Chondrocyte (in vitro differentiated cells): ENCODE results near the gene SLC9C2. TPM values are rescaled to one million over a fixed set of nuclear protein-coding genes. Genes with fewer than 3 reads are reported as not detected.

Source experiments
- DNase-seq: peaks from one replicate; pipeline ENCODE4 v3.0.0; 2021; ENCODE audit warnings: mixed read lengths, low spot score
- H3K27ac Mint-ChIP-seq: one replicate; pipeline ENCODE4 v1.8.0; 2021; ENCODE audit warnings: mild to moderate bottlenecking, moderate library complexity, mixed read lengths; ENCODE audit not compliant: unreplicated experiment
- H3K27me3 Mint-ChIP-seq: 2 replicates; pipeline ENCODE4 v1.8.0; 2021; ENCODE audit warnings: low read depth, mixed read lengths
- H3K36me3 Mint-ChIP-seq: 2 replicates; pipeline ENCODE4 v1.8.0; 2021; ENCODE audit warnings: low read depth, mixed read lengths
- H3K4me1 Mint-ChIP-seq: 2 replicates; pipeline ENCODE4 v1.8.0; 2021; ENCODE audit warnings: low read depth, mild to moderate bottlenecking, mixed read lengths
- H3K4me3 Mint-ChIP-seq: one replicate; pipeline ENCODE4 v1.8.0; 2021; ENCODE audit warnings: mild to moderate bottlenecking, moderate library complexity, mixed read lengths; ENCODE audit not compliant: unreplicated experiment
- H3K9me3 Mint-ChIP-seq: 2 replicates; pipeline ENCODE4 v1.8.0; 2021; ENCODE audit warnings: low read depth, mixed read lengths
- total RNA-seq: library from RNA; stranded (reverse); gene quantifications from 3 replicates; pipeline ENCODE4 v1.2.1, GENCODE V29; 2021
- TF ChIP-seq, protein P1 (sequence below): fragments of 200-600 bp; sonication (generic); IDR thresholded peaks from 2 replicates; pipeline ENCODE4 v1.5.0; 2021; ENCODE audit warnings: antibody characterized with exemption, mild to moderate bottlenecking, moderate library complexity

Gene SLC9C2
- total RNA-seq, 1 donor from 2014 or later = not detected

DNA sequence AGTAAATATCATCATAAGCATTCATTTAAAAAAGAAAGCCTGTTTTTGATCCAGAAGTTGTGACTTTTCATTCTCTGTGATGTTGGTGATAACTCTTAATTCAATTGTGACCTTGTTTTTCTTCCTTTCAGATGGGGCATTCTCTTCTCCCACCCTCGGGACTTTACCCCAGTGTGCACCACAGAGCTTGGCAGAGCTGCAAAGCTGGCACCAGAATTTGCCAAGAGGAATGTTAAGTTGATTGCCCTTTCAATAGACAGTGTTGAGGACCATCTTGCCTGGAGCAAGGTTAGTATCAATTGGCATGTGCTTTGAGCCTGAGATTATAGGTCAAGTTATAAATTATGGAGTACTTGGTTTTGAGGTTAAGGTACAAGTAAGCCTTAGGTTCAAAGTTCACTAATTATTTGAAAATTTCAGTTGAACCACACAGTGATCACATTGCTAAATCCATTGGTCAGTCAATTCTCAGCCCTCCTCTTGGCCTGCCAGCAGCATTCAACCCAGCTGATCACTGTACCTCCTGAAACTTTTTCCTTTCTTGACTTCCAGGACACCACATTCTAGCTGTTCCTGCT lies 121.6 kb downstream of the SLC9C2 start:
- TF ChIP-seq, protein P1, sequence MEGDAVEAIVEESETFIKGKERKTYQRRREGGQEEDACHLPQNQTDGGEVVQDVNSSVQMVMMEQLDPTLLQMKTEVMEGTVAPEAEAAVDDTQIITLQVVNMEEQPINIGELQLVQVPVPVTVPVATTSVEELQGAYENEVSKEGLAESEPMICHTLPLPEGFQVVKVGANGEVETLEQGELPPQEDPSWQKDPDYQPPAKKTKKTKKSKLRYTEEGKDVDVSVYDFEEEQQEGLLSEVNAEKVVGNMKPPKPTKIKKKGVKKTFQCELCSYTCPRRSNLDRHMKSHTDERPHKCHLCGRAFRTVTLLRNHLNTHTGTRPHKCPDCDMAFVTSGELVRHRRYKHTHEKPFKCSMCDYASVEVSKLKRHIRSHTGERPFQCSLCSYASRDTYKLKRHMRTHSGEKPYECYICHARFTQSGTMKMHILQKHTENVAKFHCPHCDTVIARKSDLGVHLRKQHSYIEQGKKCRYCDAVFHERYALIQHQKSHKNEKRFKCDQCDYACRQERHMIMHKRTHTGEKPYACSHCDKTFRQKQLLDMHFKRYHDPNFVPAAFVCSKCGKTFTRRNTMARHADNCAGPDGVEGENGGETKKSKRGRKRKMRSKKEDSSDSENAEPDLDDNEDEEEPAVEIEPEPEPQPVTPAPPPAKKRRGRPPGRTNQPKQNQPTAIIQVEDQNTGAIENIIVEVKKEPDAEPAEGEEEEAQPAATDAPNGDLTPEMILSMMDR = no peak
- H3K4me3 Mint-ChIP-seq = no peak overlapping the region
- H3K27me3 Mint-ChIP-seq = no peaks in the 10 kb centered on the region
- H3K27ac Mint-ChIP-seq = no peak overlapping the region
- H3K36me3 Mint-ChIP-seq = peaks cover 38% of the 10 kb centered on the region
- H3K9me3 Mint-ChIP-seq = no peaks in the 10 kb centered on the region
- peaks cover 25% of the 10 kb centered on the region for H3K4me1 Mint-ChIP-seq
- DNase-seq = no peak

DNA sequence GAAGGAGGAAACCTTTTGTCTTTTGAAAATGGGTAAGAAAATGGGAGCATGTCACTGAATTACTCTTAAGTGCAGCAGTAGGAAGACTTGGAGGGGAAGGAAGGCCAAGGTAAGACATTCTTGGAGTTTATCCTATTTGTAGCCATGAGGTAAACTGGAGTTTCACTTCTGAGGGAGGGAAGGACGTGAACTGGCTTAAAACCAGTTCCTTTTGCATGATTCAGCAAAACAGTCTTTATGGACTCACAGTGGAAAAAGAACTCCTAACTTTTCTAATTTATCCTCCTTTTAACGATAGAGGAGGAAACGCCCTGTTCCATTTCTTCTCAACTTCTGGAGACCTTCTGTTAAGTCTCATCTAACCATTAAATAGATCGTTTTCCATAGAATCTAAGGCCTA lies 123.2 kb downstream of the SLC9C2 start:
- no peaks in the 10 kb centered on the region for H3K9me3 Mint-ChIP-seq
- H3K4me3 Mint-ChIP-seq = no peak overlapping the region
- no peak for DNase-seq
- H3K27me3 Mint-ChIP-seq = no peaks in the 10 kb centered on the region
- peaks cover 26% of the 10 kb centered on the region for H3K36me3 Mint-ChIP-seq
- TF ChIP-seq, protein P1 = no peak
- no peak overlapping the region for H3K27ac Mint-ChIP-seq
- peaks cover 41% of the 10 kb centered on the region for H3K4me1 Mint-ChIP-seq

DNA sequence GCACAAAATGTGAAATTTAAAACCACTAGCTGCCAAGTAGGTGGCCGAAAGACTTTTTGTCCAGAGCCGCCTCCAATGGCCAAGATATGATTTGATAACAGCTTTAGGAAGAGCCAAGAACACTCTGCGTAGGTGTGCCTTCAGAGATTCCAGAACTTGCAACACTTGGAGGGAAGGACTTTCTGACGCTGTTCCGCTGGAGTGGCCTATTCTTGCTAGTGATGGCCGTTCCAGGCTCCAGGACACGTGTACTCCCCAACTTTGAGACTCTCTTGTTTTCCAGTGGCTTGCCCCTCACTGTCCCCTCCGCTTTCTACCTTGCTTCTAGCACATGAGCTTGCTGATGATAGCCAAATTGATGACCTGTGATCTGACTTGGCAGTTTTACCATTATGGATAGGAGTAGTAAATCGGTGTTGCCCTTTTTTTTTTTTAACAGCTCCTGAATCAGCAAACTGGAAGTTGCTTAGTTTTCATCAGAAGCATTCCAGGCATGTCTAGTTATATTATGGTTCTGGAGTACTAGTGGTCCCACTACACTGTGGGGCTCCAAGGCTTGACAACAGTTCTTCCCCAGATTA lies 124.7 kb downstream of the SLC9C2 start:
- H3K27ac Mint-ChIP-seq = peak overlapping the region; percentile 93
- no peaks in the 10 kb centered on the region for H3K27me3 Mint-ChIP-seq
- H3K4me1 Mint-ChIP-seq = peaks cover 55% of the 10 kb centered on the region
- H3K4me3 Mint-ChIP-seq = peak overlapping the region; percentile 96
- H3K9me3 Mint-ChIP-seq = no peaks in the 10 kb centered on the region
- TF ChIP-seq, protein P1 = no peak
- DNase-seq = no peak
- peaks cover 19% of the 10 kb centered on the region for H3K36me3 Mint-ChIP-seq

DNA sequence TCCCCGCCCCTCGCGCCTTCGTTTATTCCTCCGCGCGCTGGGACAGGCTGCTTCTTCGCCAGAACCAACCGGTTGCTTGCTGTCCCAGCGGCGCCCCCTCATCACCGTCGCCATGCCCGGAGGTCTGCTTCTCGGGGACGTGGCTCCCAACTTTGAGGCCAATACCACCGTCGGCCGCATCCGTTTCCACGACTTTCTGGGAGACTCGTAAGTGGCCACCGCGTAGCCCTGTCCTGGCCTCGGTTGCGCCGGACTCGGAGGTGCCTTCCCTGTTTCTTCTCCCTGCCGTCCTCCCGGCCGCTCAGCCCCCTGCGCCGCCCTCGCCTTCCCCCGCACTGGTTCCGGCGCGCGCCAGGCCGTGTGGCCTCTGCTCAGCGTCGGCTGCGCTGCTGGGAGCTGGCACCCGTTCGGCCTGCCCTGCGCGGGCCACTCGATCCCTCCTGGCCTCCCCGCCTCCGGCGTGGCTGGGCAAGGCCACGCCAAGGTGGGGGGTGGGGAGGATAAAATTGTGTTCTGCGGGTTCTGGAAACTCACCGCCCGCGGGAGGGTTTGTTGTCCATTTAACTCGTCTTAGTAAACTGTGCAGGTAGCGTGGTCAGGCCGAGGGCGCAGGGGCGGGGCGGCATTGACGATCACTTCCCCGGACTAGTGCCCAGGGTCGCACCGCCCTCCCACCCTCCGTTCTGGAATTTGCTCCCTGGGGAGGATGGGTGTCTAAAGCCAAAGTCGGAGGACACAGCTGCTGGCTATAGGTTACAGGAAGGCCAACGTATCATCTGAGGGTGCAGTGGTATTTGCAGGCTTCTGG lies 125.4 kb downstream of the SLC9C2 start, which contains the start of gene PRDX6:
Gene PRDX6 (plus strand): TSS at position 50 of the 808 bp plus-strand sequence. CDS start 63 bp downstream, at position 113.
- H3K4me3 Mint-ChIP-seq = peak within 1 kb of the TSS; percentile 96
- peak; percentile 94 for DNase-seq
- no peaks in the 10 kb centered on the region for H3K9me3 Mint-ChIP-seq
- H3K27ac Mint-ChIP-seq = peak within 1 kb of the TSS; percentile 96
- H3K27me3 Mint-ChIP-seq = no peaks in the 10 kb centered on the region
- H3K36me3 Mint-ChIP-seq = peaks cover 15% of the 10 kb centered on the region
- peaks cover 57% of the 10 kb centered on the region for H3K4me1 Mint-ChIP-seq
- TF ChIP-seq, protein P1 = no peak

DNA sequence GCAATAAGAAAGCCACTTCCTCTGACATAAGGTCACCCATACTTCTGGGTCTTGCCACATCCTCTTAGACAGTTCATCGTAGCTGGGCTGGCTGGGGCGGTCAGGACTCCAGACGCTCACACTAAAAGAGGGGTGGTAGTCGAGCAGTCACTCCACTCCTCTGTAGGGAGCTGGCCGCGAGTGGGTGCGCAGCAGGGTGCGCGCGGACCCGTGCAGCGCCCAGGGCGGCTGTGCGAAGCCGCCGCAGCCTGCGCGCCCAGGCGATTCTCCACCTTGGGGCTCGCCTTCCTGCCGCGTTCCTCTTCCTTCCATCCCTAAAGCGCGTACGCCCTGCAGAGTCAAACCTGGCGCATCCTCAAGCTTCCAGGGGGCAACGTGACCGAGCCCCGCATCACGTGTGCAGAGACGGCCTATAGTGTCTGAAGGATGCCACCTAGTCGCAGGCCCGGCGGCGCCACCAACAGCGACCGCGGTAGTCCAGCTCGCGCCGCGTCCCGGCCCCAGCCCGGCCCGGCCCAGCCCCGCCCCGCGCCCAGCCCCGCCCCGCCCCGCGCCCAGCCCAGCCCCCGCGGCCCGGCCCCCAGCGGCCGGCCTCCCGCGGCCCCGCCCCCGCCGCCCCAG lies 126.1 kb downstream of the SLC9C2 start:
- H3K4me1 Mint-ChIP-seq = peaks cover 57% of the 10 kb centered on the region
- H3K27me3 Mint-ChIP-seq = no peaks in the 10 kb centered on the region
- H3K27ac Mint-ChIP-seq = peak overlapping the region; percentile 96
- H3K36me3 Mint-ChIP-seq = peaks cover 9% of the 10 kb centered on the region
- no peak for DNase-seq
- H3K9me3 Mint-ChIP-seq = no peaks in the 10 kb centered on the region
- H3K4me3 Mint-ChIP-seq = peak overlapping the region; percentile 96
- TF ChIP-seq, protein P1 = peak; percentile 27
